ENCODE results near the gene PEX11A.

The PEX11A gene

GRCh38 chr15:89669941-89670340 is 20.6 kb downstream of the PEX11A start:
- Mint-ChIP-seq H3K27me3 (peaks cover 6% of the 10 kb centered on the region), H3K27ac (no peak overlapping the region), H3K4me1 (no peaks in the 10 kb centered on the region), H3K4me3 (no peak overlapping the region), H3K36me3 (peaks cover 3% of the 10 kb centered on the region), H3K9me3 (no peaks in the 10 kb centered on the region)
- ATAC-seq (ENCODE audit: low read depth) = no peak
- no peak for DNase-seq (ENCODE audit: low spot score in 2 of 2)

GRCh38 chr15:89669309-89669865 is 21.2 kb downstream of the PEX11A start:
- H3K4me3 Mint-ChIP-seq = no peak overlapping the region
- peaks cover 3% of the 10 kb centered on the region for H3K36me3 Mint-ChIP-seq
- ATAC-seq (ENCODE audit: low read depth) (no peak), DNase-seq (ENCODE audit: low spot score in 2 of 2) (no peak)
- H3K27ac Mint-ChIP-seq = no peak overlapping the region
- H3K9me3 Mint-ChIP-seq = no peaks in the 10 kb centered on the region
- peaks cover 10% of the 10 kb centered on the region for H3K27me3 Mint-ChIP-seq
- H3K4me1 Mint-ChIP-seq = no peaks in the 10 kb centered on the region

GRCh38 chr15:89668171-89668570 is 22.4 kb downstream of the PEX11A start:
- Mint-ChIP-seq H3K27me3 (peaks cover 11% of the 10 kb centered on the region), H3K9me3 (no peaks in the 10 kb centered on the region)

GRCh38 chr15:89667706-89667960 is 22.9 kb downstream of the PEX11A start:
- no peak for ATAC-seq (ENCODE audit: low read depth)
- peaks cover 10% of the 10 kb centered on the region for H3K27me3 Mint-ChIP-seq
- H3K4me3 Mint-ChIP-seq = no peak overlapping the region

More at GRCh38 chr15:89668171-89668570, 22.4 kb downstream of the PEX11A start:
- Mint-ChIP-seq H3K4me3 (no peak overlapping the region), H3K27ac (no peak overlapping the region), H3K36me3 (no peaks in the 10 kb centered on the region), H3K4me1 (no peaks in the 10 kb centered on the region)
- DNase-seq (ENCODE audit: low spot score in 2 of 2) (no peak), ATAC-seq (ENCODE audit: low read depth) (no peak)

DNA sequence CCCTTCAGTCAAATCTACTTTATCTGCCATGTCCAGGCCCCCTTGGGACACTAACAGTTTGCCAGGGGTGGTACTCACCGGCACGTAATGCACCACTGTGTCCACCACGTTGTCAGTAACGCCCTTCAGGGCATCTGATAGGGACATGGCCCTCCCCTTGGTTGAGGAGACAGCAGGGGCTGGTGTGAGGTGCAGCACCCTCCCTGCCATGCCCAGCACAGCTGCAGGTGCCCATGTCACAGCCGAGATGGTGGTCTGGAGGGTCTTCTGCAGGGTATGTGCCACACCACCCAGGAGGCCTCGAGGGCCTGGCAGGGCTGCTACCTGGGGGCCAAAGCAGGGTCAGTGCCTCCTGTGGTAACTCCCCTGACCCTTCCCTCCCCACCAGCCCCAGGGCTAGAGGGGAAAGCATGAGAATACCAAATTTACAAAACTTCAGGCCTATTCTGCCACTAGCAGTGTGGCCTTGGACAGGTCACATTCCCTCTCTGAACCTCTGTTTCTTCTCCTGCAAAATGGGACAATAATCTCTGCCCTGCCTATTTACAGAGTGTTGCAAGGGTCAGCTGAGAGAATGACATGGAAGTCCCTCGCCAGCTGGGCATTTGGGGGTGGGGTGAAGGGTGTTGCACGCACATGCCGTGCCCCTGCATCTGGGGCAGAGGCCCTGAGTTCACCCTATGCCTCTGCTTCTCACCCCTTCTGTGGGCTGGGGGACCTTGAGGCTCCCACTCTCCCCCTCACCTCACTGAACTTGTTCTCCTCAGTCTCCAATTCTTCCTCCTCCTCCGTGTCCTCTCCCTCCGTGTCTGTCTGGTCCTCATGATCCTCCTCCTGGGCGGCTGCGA is 23.5 kb downstream of the PEX11A start:
- no peak for DNase-seq (ENCODE audit: low spot score in 2 of 2)
- H3K4me3 Mint-ChIP-seq = no peak overlapping the region
- H3K4me1 Mint-ChIP-seq = no peaks in the 10 kb centered on the region

More at GRCh38 chr15:89667706-89667960, 22.9 kb downstream of the PEX11A start:
- no peak overlapping the region for H3K27ac Mint-ChIP-seq
- H3K4me1 Mint-ChIP-seq = no peaks in the 10 kb centered on the region
- DNase-seq (ENCODE audit: low spot score in 2 of 2) = no peak
- H3K36me3 Mint-ChIP-seq = no peaks in the 10 kb centered on the region
- no peaks in the 10 kb centered on the region for H3K9me3 Mint-ChIP-seq

GRCh38 chr15:89666184-89666857 is 24.2 kb downstream of the PEX11A start:
- H3K4me3 Mint-ChIP-seq = peak overlapping the region; percentile 4
- no peaks in the 10 kb centered on the region for H3K36me3 Mint-ChIP-seq
- no peaks in the 10 kb centered on the region for H3K4me1 Mint-ChIP-seq
- no peaks in the 10 kb centered on the region for H3K9me3 Mint-ChIP-seq
- DNase-seq (ENCODE audit: low spot score in 2 of 2) (no peak), ATAC-seq (ENCODE audit: low read depth) (no peak)
- H3K27me3 Mint-ChIP-seq = peaks cover 15% of the 10 kb centered on the region
- no peak overlapping the region for H3K27ac Mint-ChIP-seq

More for the DNA sequence above, 23.5 kb downstream of the PEX11A start:
- no peaks in the 10 kb centered on the region for H3K36me3 Mint-ChIP-seq
- no peaks in the 10 kb centered on the region for H3K9me3 Mint-ChIP-seq
- peaks cover 14% of the 10 kb centered on the region for H3K27me3 Mint-ChIP-seq
- no peak for ATAC-seq (ENCODE audit: low read depth)
- no peak overlapping the region for H3K27ac Mint-ChIP-seq

DNA sequence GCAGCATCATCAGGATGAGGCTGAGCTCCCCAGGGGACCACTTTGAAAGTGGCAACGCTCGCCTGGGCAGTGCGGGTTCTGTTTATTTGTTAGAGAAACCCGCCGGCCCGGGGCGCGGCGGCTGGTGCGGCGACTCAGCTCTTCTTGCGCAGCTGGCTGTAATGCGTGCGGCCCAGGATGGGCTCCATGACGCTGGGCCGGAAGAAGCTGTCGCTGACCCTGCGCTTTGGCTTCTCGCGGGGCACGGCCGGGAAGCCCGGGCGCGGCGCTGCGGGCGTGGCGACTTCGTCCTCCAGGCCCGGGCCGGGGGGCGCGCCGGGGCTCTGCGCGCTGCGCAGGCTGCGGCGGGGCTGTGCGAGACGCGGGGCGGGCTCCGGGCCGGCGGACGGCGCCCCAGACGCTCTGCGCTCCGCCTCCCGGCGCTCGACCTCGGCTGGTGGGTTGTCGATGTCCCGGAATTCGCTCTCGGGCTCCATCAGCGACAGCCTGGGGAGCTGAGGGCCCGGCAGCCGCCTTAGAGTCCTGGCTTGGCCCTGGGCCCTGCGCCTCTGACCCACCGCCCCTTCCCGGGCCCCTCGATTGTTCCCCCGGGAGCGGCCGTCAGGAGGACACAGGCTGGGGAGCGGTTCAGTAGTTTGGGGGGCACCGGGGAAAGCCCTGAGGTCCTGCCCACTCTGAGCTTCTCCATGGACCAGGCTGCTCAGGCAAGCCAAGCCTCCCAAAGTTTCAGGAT is 24.9 kb downstream of the PEX11A start:
- no peak for DNase-seq (ENCODE audit: low spot score in 2 of 2)
- peaks cover 18% of the 10 kb centered on the region for H3K27me3 Mint-ChIP-seq
- H3K36me3 Mint-ChIP-seq = no peaks in the 10 kb centered on the region
- ATAC-seq (ENCODE audit: low read depth) = peak; percentile 22
- H3K9me3 Mint-ChIP-seq = no peaks in the 10 kb centered on the region
- H3K27ac Mint-ChIP-seq = no peak overlapping the region
- peak overlapping the region; percentile 4 for H3K4me3 Mint-ChIP-seq
- H3K4me1 Mint-ChIP-seq = no peaks in the 10 kb centered on the region

DNA sequence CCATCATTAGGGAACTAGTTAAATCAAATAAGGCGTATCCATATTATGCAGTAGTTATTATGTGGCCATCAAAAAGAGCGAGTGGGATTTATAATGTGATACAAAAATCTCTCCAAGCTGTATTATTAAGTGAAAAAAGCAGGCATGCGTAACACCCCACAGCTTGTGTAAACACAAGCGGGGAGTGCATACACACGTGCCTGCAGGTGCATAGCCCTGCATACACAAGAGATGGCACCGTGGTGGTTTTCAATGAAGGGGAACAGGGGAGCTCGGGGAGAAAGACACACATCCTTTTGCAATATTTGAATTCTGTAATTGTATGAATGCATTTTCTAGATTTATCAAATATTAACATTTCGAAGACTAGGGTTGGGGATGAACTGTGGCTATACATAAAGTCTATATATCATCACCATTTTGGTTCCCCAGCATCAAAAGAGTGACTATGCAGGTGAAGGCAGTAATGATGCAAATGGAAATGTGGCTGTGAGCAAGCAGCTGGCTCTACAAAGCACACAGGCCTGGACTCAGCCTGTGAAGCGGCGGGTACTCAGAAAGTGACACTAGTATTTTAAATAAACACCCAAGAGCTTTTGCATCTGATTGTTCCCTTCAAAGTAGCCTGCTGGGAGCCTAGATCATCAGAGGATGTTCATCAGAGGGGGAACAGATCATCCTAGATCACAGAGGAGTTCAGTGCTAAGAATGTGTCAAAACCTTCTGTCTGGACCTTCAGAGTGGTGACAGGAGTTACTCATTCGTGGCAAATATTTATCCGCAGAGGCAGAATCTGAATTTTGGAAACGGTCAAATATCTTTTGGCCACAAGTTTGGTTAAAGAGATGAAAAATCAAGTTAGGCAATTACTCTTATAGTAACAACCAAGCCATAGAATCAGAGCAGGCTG is 25.9 kb downstream of the PEX11A start:
- Mint-ChIP-seq H3K27me3 (peaks cover 19% of the 10 kb centered on the region), H3K9me3 (no peaks in the 10 kb centered on the region), H3K36me3 (no peaks in the 10 kb centered on the region), H3K27ac (no peak overlapping the region), H3K4me1 (no peaks in the 10 kb centered on the region), H3K4me3 (peak overlapping the region; percentile 41)
- DNase-seq (ENCODE audit: low spot score in 2 of 2) = no peak
- ATAC-seq (ENCODE audit: low read depth) = no peak

- Mint-ChIP-seq H3K9me3 (no peaks in the 10 kb centered on the region), H3K36me3 (no peaks in the 10 kb centered on the region), H3K4me3 (no peak overlapping the region), H3K27me3 (peaks cover 20% of the 10 kb centered on the region), H3K4me1 (no peaks in the 10 kb centered on the region), H3K27ac (no peak overlapping the region)
- DNase-seq (ENCODE audit: low spot score in 2 of 2) (no peak), ATAC-seq (ENCODE audit: low read depth) (no peak)
Observed at GRCh38 chr15:89662893-89663626, 27.5 kb downstream of the PEX11A start.

GRCh38 chr15:89660556-89660955 is 30.0 kb downstream of the PEX11A start:
- no peak for DNase-seq (ENCODE audit: low spot score in 2 of 2)
- H3K27ac Mint-ChIP-seq = no peak overlapping the region
- no peak overlapping the region for H3K4me3 Mint-ChIP-seq
- H3K4me1 Mint-ChIP-seq = no peaks in the 10 kb centered on the region
- no peaks in the 10 kb centered on the region for H3K36me3 Mint-ChIP-seq
- ATAC-seq (ENCODE audit: low read depth) = no peak
- peaks cover 25% of the 10 kb centered on the region for H3K27me3 Mint-ChIP-seq
- no peaks in the 10 kb centered on the region for H3K9me3 Mint-ChIP-seq

GRCh38 chr15:89659295-89659694 is 31.3 kb downstream of the PEX11A start:
- peaks cover 5% of the 10 kb centered on the region for H3K4me1 Mint-ChIP-seq
- peaks cover 25% of the 10 kb centered on the region for H3K27me3 Mint-ChIP-seq
- H3K36me3 Mint-ChIP-seq = no peaks in the 10 kb centered on the region

DNA sequence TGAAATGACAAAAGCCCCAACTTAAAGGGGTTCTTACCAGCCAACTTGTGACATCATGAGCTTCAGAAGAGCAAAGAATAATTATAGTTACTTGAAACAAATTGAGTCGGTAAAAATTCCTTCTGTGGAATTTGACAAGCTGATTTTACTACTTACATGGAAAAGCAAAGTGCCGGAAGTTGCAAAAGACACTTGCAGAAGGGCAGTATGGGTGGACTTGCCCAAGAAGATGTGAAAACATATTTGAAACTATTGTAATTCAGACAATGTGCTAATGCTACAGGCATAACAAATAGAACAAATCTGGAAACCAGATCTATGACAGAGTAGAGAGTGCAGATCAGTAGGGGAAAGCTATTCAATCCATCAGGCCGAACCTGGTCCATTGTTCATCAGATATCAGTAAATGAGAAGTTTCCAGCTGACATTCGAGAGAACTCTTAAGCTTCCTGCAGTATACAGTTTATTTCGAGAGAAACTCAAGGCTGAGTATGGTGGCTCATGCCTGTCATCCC is 32.8 kb downstream of the PEX11A start:
- Mint-ChIP-seq H3K4me3 (no peak overlapping the region), H3K27me3 (peaks cover 28% of the 10 kb centered on the region), H3K36me3 (no peaks in the 10 kb centered on the region), H3K4me1 (peaks cover 6% of the 10 kb centered on the region), H3K27ac (no peak overlapping the region), H3K9me3 (no peaks in the 10 kb centered on the region)
- no peak for ATAC-seq (ENCODE audit: low read depth)
- DNase-seq (ENCODE audit: low spot score in 2 of 2) = no peak

More at GRCh38 chr15:89659295-89659694, 31.3 kb downstream of the PEX11A start:
- DNase-seq (ENCODE audit: low spot score in 2 of 2) (no peak), ATAC-seq (ENCODE audit: low read depth) (no peak)
- Mint-ChIP-seq H3K9me3 (no peaks in the 10 kb centered on the region), H3K27ac (no peak overlapping the region), H3K4me3 (no peak overlapping the region)
